Endodermal cell (in vitro differentiated cells): Measurements from ENCODE around the gene KCNK15. TPM values are rescaled to one million over a fixed set of nuclear protein-coding genes. Genes with fewer than 3 reads are reported as not detected.

Source experiments
- DNase-seq: peaks from one replicate; pipeline ENCODE4 v3.0.0-alpha.2; 2017
- H3K27ac ChIP-seq: 2 replicates; pipeline ENCODE4 v1.5.1; 2013; ENCODE audit warnings: mild to moderate bottlenecking, low read depth, low read length, moderate library complexity
- H3K27me3 ChIP-seq: 2 replicates; pipeline ENCODE4 v1.6.1; 2013; ENCODE audit warnings: mild to moderate bottlenecking, low read length, moderate library complexity; ENCODE audit not compliant: insufficient read depth, control insufficient read depth, poor library complexity, severe bottlenecking
- H3K36me3 ChIP-seq: 2 replicates; pipeline ENCODE4 v1.7.0; 2013; ENCODE audit warnings: mild to moderate bottlenecking, low read length, moderate library complexity; ENCODE audit not compliant: control insufficient read depth, insufficient read depth
- H3K4me1 ChIP-seq: one replicate; pipeline ENCODE4 v1.7.0; 2013; ENCODE audit warnings: low read length; ENCODE audit not compliant: control insufficient read depth, insufficient read depth
- H3K4me3 ChIP-seq: 2 replicates; pipeline ENCODE4 v1.5.1; 2013; ENCODE audit warnings: mild to moderate bottlenecking, low read length, moderate library complexity
- H3K9ac ChIP-seq: 2 replicates; pipeline ENCODE4 v1.6.1; 2013; ENCODE audit warnings: mild to moderate bottlenecking, low read length, moderate library complexity; ENCODE audit not compliant: poor library complexity, severe bottlenecking; ENCODE audit errors: extremely low read depth
- H3K9me3 ChIP-seq: 2 replicates; pipeline ENCODE4 v1.6.1; 2013; ENCODE audit warnings: mild to moderate bottlenecking, low read length, moderate library complexity; ENCODE audit not compliant: control insufficient read depth
- H3K27ac Mint-ChIP-seq: 2 replicates; pipeline ENCODE4 v1.8.0; 2020; ENCODE audit warnings: mixed read lengths
- H3K27me3 Mint-ChIP-seq: 2 replicates; pipeline ENCODE4 v1.8.0; 2021; ENCODE audit warnings: mild to moderate bottlenecking, mixed read lengths; ENCODE audit not compliant: insufficient read depth
- H3K36me3 Mint-ChIP-seq: 2 replicates; pipeline ENCODE4 v1.8.0; 2020; ENCODE audit warnings: low read depth, mixed read lengths
- H3K4me1 Mint-ChIP-seq: 2 replicates; pipeline ENCODE4 v1.8.0; 2020; ENCODE audit warnings: mixed read lengths
- H3K4me3 Mint-ChIP-seq: 2 replicates; pipeline ENCODE4 v1.8.0; 2020; ENCODE audit warnings: mild to moderate bottlenecking, moderate library complexity, mixed read lengths
- H3K9me3 Mint-ChIP-seq: 2 replicates; pipeline ENCODE4 v1.8.0; 2020; ENCODE audit warnings: mild to moderate bottlenecking, mixed read lengths
- CTCF ChIP-seq: fragments of 200-600 bp; sonication (generic); conservative IDR thresholded peaks from 2 replicates; pipeline ENCODE4 v1.5.0; 2021; ENCODE audit warnings: antibody characterized with exemption, mild to moderate bottlenecking
- WGBS, 2 experiments: methylation state at CpG; one replicate each; pipeline versions ENCODE4 v1.1.5 to v1.1.7; 2013; ENCODE audit warnings: missing lambda C conversion rate in 2 of 2, mixed read lengths in 1 of 2; ENCODE audit not compliant: insufficient coverage in 1 of 2, insufficient read length in 1 of 2; 5-methylcytosine and 5-hydroxymethylcytosine counted together
- total RNA-seq, 2 donors: library from RNA; stranded (reverse); fragmentation: NEBNext Ultra II Directional in 1 of 2; extraction: Animal tissue kit (Norgen Biotek cat#: 25700) in 1 of 2; gene quantifications; 2 replicates in 1 of 2; 3 replicates in 1 of 2; pipeline ENCODE4 v1.2.1, GENCODE V29; 2021

KCNK15 gene
- total RNA-seq, 2 donors from 2014 or later, result 0.15 to 0.22 TPM

DNA sequence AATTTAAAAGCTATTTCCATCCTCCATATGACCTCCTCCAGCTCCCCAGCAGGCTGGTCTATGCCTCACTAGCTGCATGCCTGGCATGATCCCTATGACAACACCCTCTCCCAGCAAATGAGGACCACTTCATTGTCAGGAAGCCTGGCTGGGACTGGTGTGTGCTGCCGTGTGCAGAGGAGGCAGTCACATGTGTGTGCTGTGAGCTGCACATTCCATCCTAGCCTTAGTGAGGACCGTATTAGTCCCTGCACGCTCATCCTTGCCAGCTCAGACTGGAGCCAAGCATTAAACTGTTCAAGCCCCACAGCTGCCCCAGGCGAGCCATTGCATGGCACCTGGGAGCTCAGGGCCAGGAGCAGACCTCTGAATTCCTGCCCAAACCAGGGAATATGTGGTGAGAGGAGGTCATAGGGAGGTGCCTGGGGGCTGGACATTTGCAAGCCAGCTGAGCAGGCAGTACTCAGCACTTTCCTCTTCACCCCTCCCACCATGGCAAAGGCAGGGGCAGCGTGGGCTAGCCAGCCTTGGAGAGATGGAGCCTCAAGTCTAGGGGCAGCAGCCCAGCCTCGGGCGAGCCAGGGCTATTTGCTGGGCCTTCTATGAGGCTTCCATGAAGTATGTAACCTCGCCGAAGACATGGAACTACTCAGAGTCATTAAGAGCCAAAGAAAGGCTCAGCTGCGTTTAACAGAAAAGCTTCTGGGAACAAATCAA, 39.2 kb upstream of the KCNK15 start:
- H3K27ac Mint-ChIP-seq, result no peak overlapping the region
- Histone ChIP-seq H3K27ac (peak overlapping the region; percentile 30), H3K36me3 (no peaks in the 10 kb centered on the region), H3K4me1 (no peaks in the 10 kb centered on the region), H3K4me3 (no peak overlapping the region), H3K27me3 (no peaks in the 10 kb centered on the region), H3K9me3 (no peaks in the 10 kb centered on the region), H3K9ac (no peak overlapping the region)
- no peak overlapping the region for H3K4me3 Mint-ChIP-seq
- no peak for DNase-seq
- TF ChIP-seq CTCF, result no peak
- peaks cover 4% of the 10 kb centered on the region for H3K4me1 Mint-ChIP-seq
- H3K9me3 Mint-ChIP-seq, result no peaks in the 10 kb centered on the region
- 68 to 72% methylated on average over 7 to 10 of the region's 10 CpGs for WGBS, 2 experiments
- no peaks in the 10 kb centered on the region for H3K36me3 Mint-ChIP-seq
- no peaks in the 10 kb centered on the region for H3K27me3 Mint-ChIP-seq

GRCh38 chr20:44707018-44707579, 38.6 kb upstream of the KCNK15 start:
- H3K27ac ChIP-seq, result peak overlapping the region; percentile 30
- H3K9me3 ChIP-seq, result no peaks in the 10 kb centered on the region
- Mint-ChIP-seq H3K9me3 (no peaks in the 10 kb centered on the region), H3K4me3 (no peak overlapping the region), H3K36me3 (no peaks in the 10 kb centered on the region), H3K4me1 (no peaks in the 10 kb centered on the region), H3K27me3 (no peaks in the 10 kb centered on the region), H3K27ac (no peak overlapping the region)
- 88 to 95% methylated on average over 1 to 5 of the region's 5 CpGs for WGBS, 2 experiments
- no peaks in the 10 kb centered on the region for H3K36me3 ChIP-seq
- H3K4me3 ChIP-seq, result no peak overlapping the region
- no peak for DNase-seq
- no peak for TF ChIP-seq CTCF
- H3K27me3 ChIP-seq, result no peaks in the 10 kb centered on the region
- H3K9ac ChIP-seq, result no peak overlapping the region
- no peaks in the 10 kb centered on the region for H3K4me1 ChIP-seq

- no peaks in the 10 kb centered on the region for H3K36me3 ChIP-seq
- H3K27ac ChIP-seq, result no peak overlapping the region
- no peak overlapping the region for H3K9ac ChIP-seq
- Mint-ChIP-seq H3K4me3 (no peak overlapping the region), H3K4me1 (no peaks in the 10 kb centered on the region), H3K27me3 (no peaks in the 10 kb centered on the region), H3K36me3 (no peaks in the 10 kb centered on the region), H3K27ac (no peak overlapping the region), H3K9me3 (no peaks in the 10 kb centered on the region)
- no peak for DNase-seq
- 91 to 94% methylated on average over 5 to 11 of the region's 11 CpGs for WGBS, 2 experiments
- H3K9me3 ChIP-seq, result no peaks in the 10 kb centered on the region
- H3K4me1 ChIP-seq, result no peaks in the 10 kb centered on the region
- no peak overlapping the region for H3K4me3 ChIP-seq
- TF ChIP-seq CTCF, result no peak
- no peaks in the 10 kb centered on the region for H3K27me3 ChIP-seq
Observed at GRCh38 chr20:44709380-44709779, 36.3 kb upstream of the KCNK15 start.
